ENCODE data around the gene RSRC1.
A peak's percentile ranks its signal among the peaks of the same experiment; 100 is the strongest.
"Not testable (repeated sequence)": the region's sequence is repeated elsewhere in the genome, so short reads cannot be mapped to it uniquely, and the experiment has no call there.

The RSRC1 gene

DNA sequence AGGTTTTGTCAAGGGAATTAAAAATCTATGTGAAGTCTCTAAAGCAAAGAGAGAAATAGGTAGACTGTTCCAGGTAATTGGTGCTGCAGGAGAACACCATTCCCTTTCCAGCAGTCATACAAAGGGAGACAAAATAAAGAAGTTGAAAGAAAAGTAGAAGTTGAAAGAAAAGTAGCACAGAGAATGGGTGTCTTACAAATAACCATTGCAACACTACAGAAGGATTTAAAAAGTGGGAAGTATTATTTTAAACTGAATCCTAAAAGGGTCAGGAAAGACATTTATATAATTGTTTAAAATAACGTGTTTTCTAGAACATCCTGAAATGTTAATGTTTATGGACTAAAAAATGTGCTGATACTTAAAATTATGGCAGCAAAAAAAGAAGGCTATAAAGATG lies 223.8 kb downstream of the RSRC1 start:
- DNase-seq = no peak

DNA sequence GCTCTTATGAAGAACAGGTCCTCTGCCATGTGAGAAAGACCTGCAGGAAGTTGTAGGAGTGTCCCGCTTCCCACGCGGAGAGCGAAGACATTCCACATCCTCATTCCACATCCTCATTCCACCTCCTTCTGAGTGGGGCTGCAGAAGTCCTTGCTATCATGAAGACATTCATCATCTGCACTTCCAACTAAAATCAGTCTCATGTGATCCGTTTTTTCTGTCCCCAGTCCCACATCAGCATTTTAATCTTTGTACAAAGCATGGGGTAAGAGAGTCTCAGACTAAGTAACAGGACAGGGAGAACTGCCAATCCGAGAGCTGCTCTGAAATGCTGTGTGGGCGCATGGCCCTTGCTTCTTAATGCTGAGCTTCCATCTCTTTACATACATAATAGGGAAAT lies 227.2 kb downstream of the RSRC1 start:
- DNase-seq = no peak

DNA sequence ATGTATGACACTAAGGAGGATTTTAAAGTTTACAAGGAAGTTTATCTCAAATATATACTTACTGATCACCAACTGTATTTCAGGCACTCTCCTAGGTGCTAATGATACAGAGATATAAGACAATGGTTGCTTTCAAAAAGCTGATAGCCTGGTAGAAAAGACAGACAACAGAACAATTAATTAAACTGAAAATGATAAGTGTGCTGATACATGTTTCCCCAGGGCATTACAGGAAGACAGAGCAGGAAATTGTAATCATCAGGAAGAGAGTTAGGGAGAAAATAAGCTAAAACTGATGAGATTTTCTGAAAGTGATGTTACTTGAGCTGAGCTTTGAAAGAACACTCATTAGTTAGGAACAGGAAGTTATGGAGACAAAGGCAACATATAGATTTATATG lies 229.7 kb downstream of the RSRC1 start:
- DNase-seq = no peak

DNA sequence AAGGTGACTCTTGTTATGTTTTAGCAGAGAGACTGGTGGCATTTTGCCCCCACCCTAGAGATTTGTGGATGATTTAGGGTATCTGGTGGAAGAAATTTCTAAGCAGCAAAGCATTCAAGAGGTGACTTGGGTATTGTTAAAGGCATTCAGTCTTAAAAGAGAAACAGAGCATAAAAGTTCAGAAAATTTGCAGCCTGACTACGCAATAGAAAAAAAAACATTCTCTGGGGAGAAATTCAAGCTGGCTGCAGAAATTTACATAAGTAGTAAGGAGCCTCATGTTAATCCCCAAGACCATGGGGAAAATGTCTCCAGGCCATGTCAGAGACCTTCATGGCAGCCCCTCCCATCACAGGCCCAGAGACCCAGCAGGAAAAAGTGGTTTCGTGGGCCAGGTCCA lies 231.1 kb downstream of the RSRC1 start:
- not testable (repeated sequence) for DNase-seq

DNA sequence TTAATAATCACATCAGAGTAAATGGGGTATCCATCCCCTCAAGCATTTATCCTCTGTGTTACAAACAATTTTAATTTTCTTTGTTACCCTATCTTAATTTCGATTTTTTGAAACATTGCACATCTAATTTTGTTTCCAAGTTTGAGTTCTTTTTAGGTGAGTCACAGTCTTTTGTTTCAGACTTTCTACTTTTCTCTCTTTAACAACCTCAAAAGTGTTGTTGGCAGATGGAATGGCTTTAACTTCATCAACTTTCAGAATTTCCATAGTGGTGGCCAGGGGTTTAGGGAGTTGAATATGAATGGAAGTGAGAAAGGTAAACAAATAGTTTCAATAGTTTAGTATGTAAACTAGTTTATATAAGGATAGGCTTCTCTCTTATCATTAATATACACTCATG lies 238.1 kb downstream of the RSRC1 start:
- no peak for DNase-seq

DNA sequence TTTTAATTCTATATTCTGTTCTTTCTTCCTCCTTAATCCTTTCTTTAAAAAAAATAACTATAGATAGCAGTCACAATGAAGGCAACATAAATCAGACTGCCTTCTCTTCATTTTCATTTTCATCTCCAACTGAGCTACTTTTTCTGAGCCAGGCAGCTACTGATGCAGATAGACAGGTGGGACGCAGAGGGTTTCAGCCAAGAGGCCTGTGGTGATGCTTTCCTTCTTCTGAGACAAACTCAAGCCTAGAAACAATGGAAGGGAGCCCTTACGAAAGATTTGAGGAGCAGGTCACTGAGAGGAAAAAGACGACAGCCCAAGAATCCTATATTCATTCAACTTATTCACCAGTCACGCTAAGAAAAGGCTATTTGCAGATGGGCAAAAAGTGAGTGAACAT lies 241.1 kb downstream of the RSRC1 start:
- DNase-seq = no peak

DNA sequence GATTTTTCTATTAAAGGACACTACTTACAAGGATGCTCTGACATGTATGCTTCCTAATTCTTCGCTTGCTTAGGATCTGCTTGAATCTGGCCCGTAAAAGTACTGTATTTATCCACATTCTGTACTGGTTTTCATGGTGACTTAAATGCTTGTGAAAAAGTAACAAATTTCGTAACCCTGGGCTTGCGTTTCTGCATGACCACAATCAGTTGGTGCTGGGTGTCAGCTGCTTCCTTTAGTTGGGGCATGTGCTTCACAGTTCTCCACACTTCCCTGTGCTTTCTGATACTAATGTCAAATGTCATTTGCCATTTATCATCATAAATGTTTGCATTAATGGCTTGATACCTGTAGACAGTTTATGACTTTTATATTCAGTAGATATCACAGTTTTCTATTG lies 242.7 kb downstream of the RSRC1 start:
- peak; percentile 36 for DNase-seq

DNA sequence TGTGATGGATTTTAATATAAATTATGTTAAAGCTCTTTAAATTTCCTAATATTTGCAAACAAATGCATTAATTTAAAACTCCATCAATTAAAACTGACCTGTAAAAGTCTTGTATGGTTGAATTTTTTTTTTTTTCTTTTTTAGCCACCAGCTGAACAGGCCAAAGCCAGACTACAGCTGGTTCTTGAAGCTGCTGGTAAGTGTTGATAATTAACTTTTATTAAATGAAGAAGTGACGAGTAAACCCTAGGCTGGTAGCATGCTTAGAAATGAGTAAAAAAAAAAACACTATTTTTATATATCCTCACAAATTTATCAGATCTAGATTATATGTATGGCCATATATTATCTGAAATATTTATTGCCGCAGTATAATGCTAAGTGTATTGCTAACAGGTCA lies 244.8 kb downstream of the RSRC1 start:
- no peak for DNase-seq

DNA sequence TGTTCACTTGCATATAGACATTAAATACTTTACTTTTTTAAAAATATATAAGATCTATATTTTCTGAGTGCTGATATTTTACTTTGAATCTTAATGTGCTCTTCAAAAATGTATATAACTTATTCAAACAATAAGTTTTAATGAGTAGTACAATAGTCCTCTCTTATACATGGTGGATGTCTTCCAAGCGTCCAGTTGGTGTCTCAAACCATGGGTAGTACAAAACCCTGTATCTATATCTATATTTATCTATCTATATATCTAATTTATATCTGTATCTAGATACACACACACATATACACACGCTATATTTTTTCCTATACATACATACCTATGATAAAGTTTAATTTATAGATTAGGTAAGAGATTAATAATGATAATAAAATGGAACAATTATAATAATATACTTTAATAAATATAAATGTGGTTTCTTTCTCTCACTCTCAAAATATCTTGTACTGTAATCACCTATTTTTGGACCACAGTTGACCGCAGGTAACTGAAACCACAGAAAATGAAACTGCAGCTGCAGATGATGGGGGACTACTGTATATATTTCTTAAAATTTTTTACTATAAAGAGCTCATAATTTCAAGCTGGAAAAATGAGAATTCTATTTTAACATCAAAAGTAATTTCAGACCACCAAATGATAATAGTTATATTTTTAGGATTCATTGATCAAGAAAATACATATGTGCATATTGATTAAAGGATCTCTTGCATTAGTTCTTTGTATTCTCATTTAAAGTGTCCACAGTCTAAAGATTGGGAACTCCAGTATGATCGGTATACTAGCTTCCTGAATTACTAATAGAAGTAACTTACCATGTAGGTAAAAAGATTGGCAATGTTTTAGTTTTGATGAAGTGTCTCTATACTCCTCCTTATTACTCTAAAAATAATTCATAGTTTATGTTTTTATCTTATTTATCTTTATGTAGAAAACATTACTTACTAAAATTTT lies 246.0 kb downstream of the RSRC1 start:
- DNase-seq = no peak

DNA sequence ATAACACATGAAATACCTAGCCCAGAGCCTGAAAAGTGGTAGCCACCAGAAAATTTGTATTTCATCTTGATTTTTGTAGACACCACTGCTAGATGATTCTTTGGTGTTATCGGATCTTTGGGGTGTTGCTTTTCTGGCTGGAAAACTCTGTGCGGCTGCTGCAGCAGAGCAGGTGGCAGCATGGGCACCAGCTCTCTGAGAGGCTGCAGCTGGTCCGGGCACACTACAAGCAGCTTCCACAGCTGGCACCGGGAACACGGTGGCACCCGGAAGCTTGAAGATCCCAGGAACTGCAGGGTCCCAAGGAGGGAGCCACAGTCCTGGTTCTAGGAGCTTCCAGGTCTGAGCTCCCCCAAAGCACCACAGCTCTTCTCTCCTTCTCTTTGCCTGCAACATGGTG lies 249.4 kb downstream of the RSRC1 start:
- no peak for DNase-seq

DNA sequence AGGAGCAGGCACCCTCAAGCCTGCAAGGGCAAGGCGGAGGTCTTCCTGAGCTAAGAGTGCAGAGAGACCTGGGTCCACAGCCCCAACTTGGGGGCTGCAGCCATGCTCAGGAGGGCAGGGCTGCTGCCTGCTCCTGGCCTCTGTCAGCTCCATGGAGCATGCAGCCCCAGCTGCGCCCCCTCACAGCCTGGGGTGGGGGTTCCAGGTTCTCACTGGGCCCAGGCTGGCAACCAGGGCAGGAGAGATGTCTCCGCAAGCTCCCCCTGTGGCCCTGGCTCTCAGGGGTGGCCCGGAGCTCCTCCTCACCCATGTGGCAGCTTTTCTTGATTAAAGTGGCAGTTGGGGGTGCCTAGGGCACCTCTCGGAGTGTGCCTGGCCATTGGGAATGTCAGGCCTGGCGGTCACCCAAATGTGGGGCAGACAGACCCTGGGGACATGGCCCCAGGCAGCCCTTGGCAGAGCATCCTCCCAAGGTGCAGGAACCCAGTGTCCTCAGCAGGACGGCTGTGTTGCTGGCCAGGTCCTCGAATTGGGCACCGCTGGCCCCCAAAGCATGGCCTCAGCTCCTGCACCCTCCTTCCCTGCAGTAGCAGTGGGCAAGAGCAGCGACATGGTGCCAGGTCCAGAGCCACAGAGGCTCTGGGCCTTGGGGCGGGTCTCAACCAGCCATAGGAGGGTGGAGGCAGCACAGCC lies 251.0 kb downstream of the RSRC1 start:
- DNase-seq = no peak

DNA sequence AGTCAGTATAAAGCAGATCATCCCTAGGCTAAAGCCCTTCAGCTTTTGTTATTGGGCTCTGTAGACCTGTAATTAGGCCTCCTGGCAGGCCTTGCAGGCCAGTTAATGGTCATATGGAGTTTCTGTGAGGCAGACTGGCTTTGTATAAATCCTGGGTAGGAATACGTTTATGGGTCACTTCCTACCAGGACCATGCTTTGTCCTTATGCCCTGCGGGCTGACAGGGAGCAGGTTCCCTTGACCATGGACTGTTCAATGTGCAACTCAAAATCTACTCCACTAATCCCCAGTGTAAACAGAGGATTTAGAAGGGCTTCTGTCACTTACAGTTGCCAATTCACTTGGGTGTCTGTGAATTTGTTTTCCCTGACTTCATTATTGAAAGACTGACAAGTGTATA lies 258.4 kb downstream of the RSRC1 start:
- DNase-seq = no peak

DNA sequence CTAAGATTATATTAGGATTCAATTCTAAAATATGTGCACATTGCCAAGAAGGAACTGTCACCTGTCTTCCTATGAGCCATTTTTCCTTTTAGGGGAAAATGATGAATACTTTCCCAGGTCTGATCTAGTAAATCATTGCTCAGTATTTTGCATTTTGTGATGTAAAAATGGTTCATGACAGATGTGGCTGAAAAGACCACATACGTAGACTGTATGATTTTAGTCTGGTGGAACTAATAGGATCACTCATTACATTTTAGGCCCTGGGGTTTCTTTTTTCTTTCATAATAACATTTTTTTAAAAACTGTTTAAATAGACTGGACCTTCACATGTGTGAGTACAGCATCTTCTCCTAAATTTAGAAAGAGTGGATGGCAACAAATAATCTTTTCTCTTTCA lies 259.4 kb downstream of the RSRC1 start:
- DNase-seq = no peak

DNA sequence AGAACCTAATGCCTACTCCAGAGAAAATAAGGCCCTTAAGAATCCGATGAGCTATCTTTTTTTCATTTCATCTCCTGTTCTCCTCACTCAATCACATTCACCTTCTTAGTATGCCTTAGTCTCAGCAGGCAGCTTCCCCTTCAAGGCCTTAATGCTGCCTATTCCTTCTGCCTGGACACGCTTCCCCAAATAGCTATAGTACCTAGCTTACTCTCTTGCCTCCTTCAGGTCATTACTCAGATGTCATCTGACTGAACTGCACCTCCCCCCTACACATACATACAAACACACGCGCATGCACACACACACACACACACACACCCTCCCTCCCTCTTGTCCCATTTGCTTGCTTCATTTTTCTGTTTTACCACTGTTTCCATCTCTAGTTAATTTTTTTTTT lies 269.6 kb downstream of the RSRC1 start:
- DNase-seq = no peak

DNA sequence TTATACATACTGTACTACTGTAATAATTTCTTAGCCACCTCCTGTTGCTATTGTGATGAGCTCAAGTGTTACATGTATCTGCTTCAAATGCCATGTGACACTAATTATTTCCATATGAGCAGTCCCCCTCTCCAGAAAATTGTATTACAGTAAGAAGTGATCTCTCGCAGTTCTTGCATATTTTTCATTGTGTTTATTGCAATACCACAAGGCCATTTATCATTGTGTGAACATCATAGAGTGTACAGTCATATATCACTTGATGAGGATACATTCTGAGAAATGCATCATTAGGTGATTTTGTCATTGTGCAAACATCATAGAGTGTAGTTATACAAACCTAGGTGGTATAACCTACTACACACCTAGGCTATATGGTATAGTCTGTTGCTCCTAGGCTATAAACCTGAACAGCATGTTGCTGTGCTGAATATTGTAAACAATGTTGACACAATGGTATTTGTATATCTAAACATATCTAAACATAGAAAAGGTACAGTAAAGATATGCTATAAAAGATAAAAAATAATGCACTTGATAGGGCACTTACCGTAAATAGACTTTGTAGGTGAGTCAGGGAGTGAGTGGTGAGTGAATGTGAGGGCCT lies 271.5 kb downstream of the RSRC1 start:
- DNase-seq = no peak

DNA sequence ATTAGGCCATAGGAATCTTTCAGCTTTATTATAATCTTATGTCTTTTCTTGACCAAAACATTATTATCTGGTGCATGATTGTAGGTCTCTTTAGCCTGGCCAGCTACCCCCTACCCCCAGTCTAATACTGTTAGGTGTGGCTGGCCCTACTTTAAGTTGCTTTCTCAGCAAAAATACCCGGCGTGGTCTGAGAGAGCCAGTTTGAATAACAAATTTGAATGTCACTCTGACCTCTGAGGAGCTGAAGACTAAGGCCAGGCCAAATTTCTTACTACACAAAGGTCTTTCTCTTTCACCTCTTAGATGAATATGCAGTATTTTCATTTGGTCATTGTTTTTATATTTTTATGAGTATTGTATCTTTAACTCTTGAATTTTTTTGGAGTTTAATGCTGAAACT lies 272.6 kb downstream of the RSRC1 start:
- DNase-seq = no peak

DNA sequence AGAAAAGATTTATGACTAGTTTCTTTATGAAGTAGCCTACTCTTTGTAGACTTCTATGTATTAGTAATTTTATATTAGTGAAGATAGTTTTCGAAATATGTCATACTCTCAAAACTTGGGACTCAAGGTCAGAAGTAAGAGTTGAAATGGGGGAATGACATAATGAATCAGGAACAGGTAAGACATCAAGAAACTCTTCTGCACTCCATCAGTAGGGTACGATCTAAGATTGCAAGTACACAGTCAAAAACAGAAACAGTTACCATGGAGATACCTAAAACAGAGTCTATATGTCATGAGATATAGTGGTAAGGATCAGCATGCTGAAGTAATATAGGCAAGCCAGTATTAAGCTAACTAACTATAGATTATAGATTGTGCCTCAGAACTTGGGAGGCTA lies 274.1 kb downstream of the RSRC1 start:
- DNase-seq = no peak

DNA sequence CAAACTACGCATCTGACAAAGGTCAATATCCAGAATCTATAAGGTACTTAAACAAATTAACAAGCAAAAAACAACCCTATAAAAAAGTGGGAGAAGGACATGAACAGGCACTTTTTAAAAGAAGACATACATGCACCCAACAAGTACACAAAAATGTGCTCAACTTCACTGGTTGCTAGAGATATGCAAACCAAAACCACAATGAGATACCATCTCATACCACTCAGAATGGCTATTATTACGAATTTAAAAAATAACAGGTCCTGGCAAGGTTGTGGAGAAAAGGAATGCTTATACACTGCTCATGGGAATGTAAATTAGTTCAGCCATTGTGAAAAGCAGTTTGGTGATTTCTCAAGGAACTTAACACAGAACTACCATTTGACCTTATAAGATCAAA lies 285.5 kb downstream of the RSRC1 start:
- DNase-seq = no peak

DNA sequence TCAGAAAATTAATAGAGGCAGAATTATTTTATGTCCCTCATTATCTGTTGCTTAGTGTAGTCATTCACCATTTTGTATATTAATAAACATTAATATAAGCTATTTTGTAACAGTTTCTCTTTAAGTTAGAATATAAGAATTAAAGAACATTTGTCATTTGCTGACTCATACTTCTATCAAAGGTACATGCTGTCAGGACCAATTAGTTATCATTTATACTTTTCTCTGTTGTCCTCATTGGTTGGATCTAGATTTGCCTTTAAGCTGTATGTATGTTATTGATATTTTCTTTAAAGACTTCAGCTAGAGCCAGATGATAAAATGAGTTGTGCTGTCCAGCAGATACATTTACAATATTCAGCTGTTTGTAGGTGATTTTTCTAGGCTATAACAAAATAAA lies 292.7 kb downstream of the RSRC1 start:
- DNase-seq = no peak

DNA sequence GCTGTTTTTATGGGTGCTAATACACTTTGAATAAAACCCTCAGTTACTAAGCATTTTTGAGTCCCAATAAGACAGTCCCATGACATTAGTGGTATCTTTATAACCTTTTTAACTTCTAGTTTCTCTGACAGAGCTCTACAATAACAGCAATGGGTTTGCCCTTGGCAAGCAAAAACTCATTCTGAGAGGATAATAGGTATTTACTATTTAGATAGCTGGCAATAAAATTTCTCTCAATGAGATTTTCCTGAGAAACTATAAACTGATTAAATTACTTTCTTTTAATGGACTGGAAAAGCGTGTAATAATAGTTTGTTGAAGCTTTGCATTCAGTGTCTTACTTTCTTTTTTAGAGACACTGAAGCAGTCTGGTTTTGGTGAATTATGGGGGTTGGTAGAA lies 293.1 kb downstream of the RSRC1 start:
- no peak for DNase-seq

DNA sequence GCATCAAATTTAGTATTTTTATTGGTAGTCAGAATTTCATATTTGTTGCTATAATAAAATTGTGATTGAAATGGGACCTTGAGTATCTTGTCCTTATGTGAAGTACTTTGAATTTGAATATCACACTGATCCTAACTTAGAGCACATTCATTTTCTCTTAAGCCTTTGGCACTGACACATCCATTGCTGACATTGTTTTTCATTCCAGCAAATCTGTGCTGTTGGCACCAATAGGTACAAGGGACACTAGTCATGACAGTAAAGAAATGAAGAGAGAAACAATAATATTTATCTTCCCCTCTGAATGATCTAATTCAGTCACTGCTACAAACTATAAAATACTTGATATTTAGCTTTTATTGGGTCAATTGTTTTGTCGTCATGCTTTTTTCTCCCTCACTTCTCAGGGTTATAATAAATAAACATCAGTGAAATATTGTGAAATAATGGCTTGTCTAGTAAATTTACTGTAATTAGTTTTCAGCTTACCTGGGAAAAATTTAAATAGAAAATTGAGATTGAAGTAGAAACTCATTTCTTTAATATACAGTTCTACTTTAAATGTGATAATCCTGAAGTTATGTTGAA lies 294.3 kb downstream of the RSRC1 start:
- DNase-seq = no peak

DNA sequence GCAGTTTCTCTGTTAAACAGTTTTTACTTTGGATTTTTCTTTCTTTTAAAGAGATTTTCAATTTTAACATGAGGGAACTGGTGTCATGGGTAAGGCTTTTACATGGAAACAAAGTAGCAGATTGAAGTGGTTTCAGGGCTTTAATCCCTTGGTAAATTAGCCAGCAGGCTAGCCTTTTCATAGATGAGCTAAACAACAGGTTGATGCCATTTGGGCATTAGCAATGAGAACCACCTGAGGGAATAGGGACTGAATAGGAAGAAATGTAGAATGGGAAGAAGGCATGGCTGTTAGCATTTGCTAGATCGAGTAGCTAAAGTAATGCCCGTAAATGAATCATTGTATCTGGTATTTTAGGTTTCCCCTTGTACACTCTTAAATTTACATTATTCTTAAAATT lies 295.6 kb downstream of the RSRC1 start:
- no peak for DNase-seq

DNA sequence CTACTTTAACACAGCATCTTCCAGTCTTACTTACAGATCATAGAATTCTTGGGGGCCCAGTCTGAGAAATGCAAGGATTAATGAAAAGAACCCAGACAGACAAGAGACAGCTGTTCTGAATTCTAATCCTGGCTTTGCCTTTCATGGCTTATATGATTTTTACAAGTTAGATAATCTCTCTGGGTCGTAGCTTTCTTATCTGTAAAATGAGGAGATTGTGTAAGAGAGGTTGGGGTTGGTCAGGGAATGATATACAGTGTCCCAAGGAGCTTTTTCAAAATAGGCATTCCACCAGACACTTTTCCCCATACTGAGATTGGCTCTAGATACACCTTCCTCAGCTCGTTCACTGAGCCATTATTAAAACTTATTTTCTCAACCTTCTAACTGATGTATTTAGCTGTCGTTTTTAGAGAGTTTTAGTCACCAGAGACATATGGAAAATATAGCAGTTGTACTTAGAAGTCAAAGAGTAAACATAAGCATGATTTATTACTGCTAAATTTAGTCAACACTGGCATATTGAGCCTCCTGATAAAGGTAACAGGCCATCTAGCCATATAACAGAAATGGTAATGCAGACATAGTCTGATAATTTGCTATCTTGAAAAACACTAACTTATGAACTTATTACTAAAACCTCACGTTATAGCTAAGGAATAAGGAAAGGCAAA lies 298.1 kb downstream of the RSRC1 start:
- no peak for DNase-seq
